SH-SY5Y (cell line): Measurements from ENCODE around the gene ZMYM4.

Experiments used
- GATA2 ChIP-seq: IDR thresholded peaks from 2 replicates; pipeline ENCODE4 v1.6.1; 2011; ENCODE audit warnings: mild to moderate bottlenecking, low read depth, low read length
- GATA3 ChIP-seq: IDR thresholded peaks from 2 replicates; pipeline ENCODE4 v1.6.1; 2011; ENCODE audit warnings: low read depth, mild to moderate bottlenecking, low read length, moderate library complexity

GRCh38 chr1:35268282-35269200, at the start of gene ZMYM4:
- TF ChIP-seq GATA2: no peak
- TF ChIP-seq GATA3: no peak
